K562 (cell line): ENCODE results near the gene GPR37L1. TPM values are rescaled to one million over a fixed set of nuclear protein-coding genes. Genes with fewer than 3 reads are reported as not detected.

Experiments
- ATF3 ChIP-seq, 2 experiments: fragments of 450-650 bp in 1 of 2; sonication (generic) in 1 of 2; formaldehyde crosslinking in 1 of 2; IDR thresholded peaks in 1 of 2; conservative IDR thresholded peaks in 1 of 2; 2 replicates each; pipeline versions ENCODE4 v1.6.1 to v1.8.1; 2016 to 2023; ENCODE audit warnings: mild to moderate bottlenecking in 2 of 2, moderate library complexity in 2 of 2, inconsistent platforms in 1 of 2, missing genetic modification reagents in 1 of 2
- ESRRA ChIP-seq: fragments of 450-650 bp; IDR thresholded peaks from 2 replicates; pipeline ENCODE4 v1.6.1; 2014; ENCODE audit warnings: low read depth, mild to moderate bottlenecking, moderate library complexity, borderline replicate concordance
- KLF10 ChIP-seq: fragments of 250-450 bp; sonication (Bioruptor Pico); IDR thresholded peaks from 2 replicates; pipeline ENCODE4 v1.6.1; 2021; ENCODE audit warnings: matching md5 sums
- MEF2A ChIP-seq: IDR thresholded peaks from 2 replicates; pipeline ENCODE4 v1.6.1; 2011; ENCODE audit warnings: low read depth, mild to moderate bottlenecking, low read length, moderate library complexity; ENCODE audit not compliant: control insufficient read depth
- NCOA1 ChIP-seq: fragments of 450-650 bp; IDR thresholded peaks from 2 replicates; pipeline ENCODE4 v1.6.1; 2016; ENCODE audit warnings: low read depth
- THRB ChIP-seq: fragments of 450-650 bp; formaldehyde crosslinking; conservative IDR thresholded peaks from 2 replicates; pipeline ENCODE4 v1.4.0; 2022; ENCODE audit warnings: mild to moderate bottlenecking, missing genetic modification characterization
- ZBTB40 ChIP-seq, 2 experiments: fragments of 450-650 bp in 1 of 2; sonication (generic) in 1 of 2; formaldehyde crosslinking in 1 of 2; IDR thresholded peaks; 2 replicates each; pipeline versions ENCODE4 v1.7.1 to v1.9.0; 2016 to 2022; ENCODE audit warnings: inconsistent platforms in 1 of 2, mild to moderate bottlenecking in 1 of 2, missing genetic modification reagents in 1 of 2
- ZNF507 ChIP-seq: conservative IDR thresholded peaks from 2 replicates; pipeline ENCODE4 v1.6.1; 2017; ENCODE audit warnings: missing genetic modification characterization, missing compliant biosample characterization
- ZNF518B ChIP-seq: fragments of 250-450 bp; sonication (Bioruptor Pico); IDR thresholded peaks from 2 replicates; pipeline ENCODE4 v1.5.0; 2021; ENCODE audit warnings: mild to moderate bottlenecking, moderate library complexity
- ZNF778 ChIP-seq: fragments of 450-650 bp; formaldehyde crosslinking; IDR thresholded peaks from 2 replicates; pipeline ENCODE4 v1.4.0; 2020; ENCODE audit warnings: mild to moderate bottlenecking, moderate library complexity
- polyA plus RNA-seq, 8 experiments: library from polyadenylated mRNA; depleted of rRNA in 4 of 8; stranded (reverse) in 5 of 8; unstranded in 3 of 8; fragments of >200 nt; fragmentation: Nextera tagmentation in 2 of 8; fragmentation: Illumina TruSeq in 1 of 8; extraction: Ambion mirVana in 2 of 8; extraction: Trizol in 1 of 8; gene quantifications; 2 replicates each; pipeline versions ENCODE4 v1.2.1 to v1.2.3, GENCODE V29; 2011 to 2014; ENCODE audit warnings: inconsistent platforms in 1 of 8, missing spikeins in 1 of 8
- total RNA-seq, 7 experiments: library from RNA; depleted of rRNA in 6 of 7; stranded (reverse); fragments of >200 nt in 6 of 7; fragmentation: Illumina TruSeq in 2 of 7; extraction: Trizol in 2 of 7; gene quantifications; 2 replicates each; pipeline versions ENCODE4 v1.2.1 to v1.2.3, GENCODE V29; 2011 to 2021; ENCODE audit warnings: low replicate concordance in 1 of 7

GPR37L1 gene
- total and polyA plus RNA-seq, 9 of the 15 experiments (the other 6 are each of a cell fraction or from before 2014, with no cell fraction given) = not detected

GRCh38 chr1:202158810-202159533, 36.3 kb downstream of the GPR37L1 start (continued):
- TF ChIP-seq ZNF518B (no peak), ZBTB40 (IDR thresholded peaks at IDR 0.05) (peak; percentile 30), ZBTB40 (CRISPR knock-in tag; IDR thresholded peaks at IDR 0.05) (no peak), MEF2A (no peak), NCOA1 (0 out of 2 replicates have a peak, but pooled peaks have one; percentile 16), ZNF507 (tag) (no peak), THRB (CRISPR knock-in tag) (no peak), ZNF778 (CRISPR knock-in tag) (no peak), KLF10 (CRISPR knock-in tag) (no peak), ESRRA (peak; percentile 99), ATF3 (IDR thresholded peaks at IDR 0.05) (no peak), ATF3 (CRISPR knock-in tag; conservative IDR thresholded peaks at IDR 0.05) (no peak)
